Measurements from ENCODE around the gene DLG2. TPM values are rescaled to one million over a fixed set of nuclear protein-coding genes. Genes with fewer than 3 reads are reported as not detected.

The DLG2 gene
- total RNA-seq, 1 donor = 1.3 TPM

- no peak for DNase-seq (ENCODE audit: low read depth)
- TF ChIP-seq, protein P1, sequence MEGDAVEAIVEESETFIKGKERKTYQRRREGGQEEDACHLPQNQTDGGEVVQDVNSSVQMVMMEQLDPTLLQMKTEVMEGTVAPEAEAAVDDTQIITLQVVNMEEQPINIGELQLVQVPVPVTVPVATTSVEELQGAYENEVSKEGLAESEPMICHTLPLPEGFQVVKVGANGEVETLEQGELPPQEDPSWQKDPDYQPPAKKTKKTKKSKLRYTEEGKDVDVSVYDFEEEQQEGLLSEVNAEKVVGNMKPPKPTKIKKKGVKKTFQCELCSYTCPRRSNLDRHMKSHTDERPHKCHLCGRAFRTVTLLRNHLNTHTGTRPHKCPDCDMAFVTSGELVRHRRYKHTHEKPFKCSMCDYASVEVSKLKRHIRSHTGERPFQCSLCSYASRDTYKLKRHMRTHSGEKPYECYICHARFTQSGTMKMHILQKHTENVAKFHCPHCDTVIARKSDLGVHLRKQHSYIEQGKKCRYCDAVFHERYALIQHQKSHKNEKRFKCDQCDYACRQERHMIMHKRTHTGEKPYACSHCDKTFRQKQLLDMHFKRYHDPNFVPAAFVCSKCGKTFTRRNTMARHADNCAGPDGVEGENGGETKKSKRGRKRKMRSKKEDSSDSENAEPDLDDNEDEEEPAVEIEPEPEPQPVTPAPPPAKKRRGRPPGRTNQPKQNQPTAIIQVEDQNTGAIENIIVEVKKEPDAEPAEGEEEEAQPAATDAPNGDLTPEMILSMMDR (IDR thresholded peaks at IDR 0.05; ENCODE audit: insufficient read depth, low read depth, low read length) = no peak
- H3K4me3 ChIP-seq (ENCODE audit: low read depth, low read length) = no peak overlapping the region
These were observed 1403.1 kb downstream of the DLG2 start for GRCh38 chr11:84224042-84224441.

DNA sequence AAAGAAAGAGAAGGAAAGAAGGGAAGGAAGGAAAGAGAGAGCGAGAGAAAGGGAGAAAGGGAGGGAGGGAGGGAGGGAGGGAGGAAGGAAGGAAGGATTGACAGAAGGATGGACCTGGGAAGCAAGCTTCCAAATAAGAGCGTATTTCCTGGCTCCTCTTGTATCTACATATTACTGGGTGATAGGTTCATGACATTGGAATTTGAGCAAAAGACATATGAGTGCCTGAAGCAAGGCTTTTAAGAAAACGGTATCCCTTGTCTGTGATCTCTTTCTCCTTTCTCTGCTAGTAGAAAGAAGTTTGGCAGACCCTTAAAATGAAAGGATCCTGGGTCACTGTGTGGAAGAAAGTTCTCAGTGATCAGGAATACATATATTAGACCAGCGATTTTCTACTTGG is 1408.8 kb downstream of the DLG2 start:
- DNase-seq (ENCODE audit: low read depth) = no peak
- TF ChIP-seq, protein P1 (IDR thresholded peaks at IDR 0.05; ENCODE audit: insufficient read depth, low read depth, low read length) = no peak
- H3K4me3 ChIP-seq (ENCODE audit: low read depth, low read length) = no peak overlapping the region

DNA sequence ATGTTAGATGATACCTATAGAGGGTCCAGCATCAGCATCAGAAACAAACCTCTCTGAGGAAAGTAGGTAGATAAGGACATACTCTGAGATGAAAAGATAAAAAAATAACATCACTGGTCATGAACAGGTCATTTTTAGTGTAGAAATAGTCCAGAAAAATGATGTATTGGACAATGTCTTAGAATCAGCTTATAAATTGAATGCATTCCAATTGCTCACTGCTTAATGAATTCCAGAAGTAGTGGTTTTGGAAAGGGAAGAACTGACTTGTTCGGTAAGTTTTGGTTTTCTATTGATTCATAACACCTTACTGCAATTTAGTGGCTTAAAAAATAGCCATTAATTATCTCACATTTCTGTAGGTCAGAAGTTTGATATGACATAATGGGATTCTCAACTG is 1411.5 kb downstream of the DLG2 start:
- no peak for DNase-seq (ENCODE audit: low read depth)
- TF ChIP-seq, protein P1 (IDR thresholded peaks at IDR 0.05; ENCODE audit: insufficient read depth, low read depth, low read length) = no peak
- H3K4me3 ChIP-seq (ENCODE audit: low read depth, low read length) = no peak overlapping the region

- no peak for DNase-seq (ENCODE audit: low read depth)
- TF ChIP-seq, protein P1 (IDR thresholded peaks at IDR 0.05; ENCODE audit: insufficient read depth, low read depth, low read length) = no peak
- no peak overlapping the region for H3K4me3 ChIP-seq (ENCODE audit: low read depth, low read length)
These were observed 1412.6 kb downstream of the DLG2 start for GRCh38 chr11:84214557-84214956.

GRCh38 chr11:84212468-84213390 is 1414.4 kb downstream of the DLG2 start:
- no peak for DNase-seq (ENCODE audit: low read depth)
- H3K4me3 ChIP-seq (ENCODE audit: low read depth, low read length) = no peak overlapping the region
- TF ChIP-seq, protein P1 (IDR thresholded peaks at IDR 0.05; ENCODE audit: insufficient read depth, low read depth, low read length) = no peak

DNA sequence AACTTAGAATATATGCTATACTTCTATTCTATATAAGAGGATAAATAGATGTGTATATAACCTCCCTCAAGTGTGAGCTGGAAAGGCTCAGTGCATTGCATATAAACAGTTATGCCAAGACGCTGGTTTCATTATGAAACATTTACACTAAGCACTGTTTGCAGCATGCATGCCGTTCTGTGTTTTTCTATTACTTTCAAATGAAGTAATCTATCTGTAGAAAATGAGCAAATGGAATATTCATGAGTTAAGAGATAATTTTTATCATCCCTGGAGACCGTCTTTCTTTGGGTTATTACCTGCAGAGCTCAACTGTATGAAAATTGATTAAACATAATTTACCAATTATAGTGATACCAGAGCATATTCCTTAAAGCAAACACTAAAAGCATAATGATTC is 1415.2 kb downstream of the DLG2 start:
- no peak for DNase-seq (ENCODE audit: low read depth)
- TF ChIP-seq, protein P1 (IDR thresholded peaks at IDR 0.05; ENCODE audit: insufficient read depth, low read depth, low read length) = no peak
- no peak overlapping the region for H3K4me3 ChIP-seq (ENCODE audit: low read depth, low read length)
